MM.1S (cell line): ENCODE data around the gene CACNA1H.

Experiments used
- DNase-seq: peaks from one replicate; pipeline ENCODE4 v3.0.0-alpha.2; 2015
- H2AFZ ChIP-seq: fragments of 300-600 bp; sonication (generic); 2 replicates; pipeline ENCODE4 v1.6.0; 2016; ENCODE audit warnings: antibody characterized with exemption, low read length
- H3F3A ChIP-seq: fragments of 300-600 bp; sonication (generic); 2 replicates; pipeline ENCODE4 v1.6.1; 2016; ENCODE audit warnings: mild to moderate bottlenecking, antibody characterized with exemption, low read length, moderate library complexity, mixed read lengths; ENCODE audit not compliant: insufficient read depth
- H3K27ac ChIP-seq: fragments of 300-600 bp; sonication (generic); 2 replicates; pipeline ENCODE4 v1.5.1; 2016; ENCODE audit warnings: mild to moderate bottlenecking, low read length
- H3K27me3 ChIP-seq: fragments of 300-600 bp; sonication (generic); replicated peaks from 2 replicates; pipeline ENCODE4 v1.6.0; 2016; ENCODE audit warnings: low read length; ENCODE audit not compliant: insufficient read depth
- H3K36me3 ChIP-seq: fragments of 300-600 bp; sonication (generic); replicated peaks from 2 replicates; pipeline ENCODE4 v1.6.1; 2016; ENCODE audit warnings: mild to moderate bottlenecking, low read length, mixed read lengths; ENCODE audit not compliant: insufficient read depth
- H3K4me1 ChIP-seq: fragments of 300-600 bp; sonication (generic); 2 replicates; pipeline ENCODE4 v1.6.1; 2016; ENCODE audit warnings: low read length, mixed read lengths
- H3K4me2 ChIP-seq: fragments of 300-600 bp; sonication (generic); 2 replicates; pipeline ENCODE4 v1.6.0; 2016; ENCODE audit warnings: low read depth, low read length
- H3K4me3 ChIP-seq: fragments of 300-600 bp; sonication (generic); 2 replicates; pipeline ENCODE4 v1.5.1; 2016; ENCODE audit warnings: low read length, mixed read lengths
- H3K79me2 ChIP-seq: fragments of 300-600 bp; sonication (generic); 2 replicates; pipeline ENCODE4 v1.6.1; 2016; ENCODE audit warnings: mixed run types, low read length, mixed read lengths
- H3K9ac ChIP-seq: fragments of 300-600 bp; sonication (generic); 2 replicates; pipeline ENCODE4 v1.6.1; 2016; ENCODE audit warnings: low read length, mixed read lengths
- H3K9me2 ChIP-seq: fragments of 300-600 bp; sonication (generic); replicated peaks from 2 replicates; pipeline ENCODE4 v1.6.1; 2016; ENCODE audit warnings: mild to moderate bottlenecking, low read length, mixed read lengths; ENCODE audit not compliant: insufficient read depth
- H3K9me3 ChIP-seq: fragments of 300-600 bp; sonication (generic); replicated peaks from 2 replicates; pipeline ENCODE4 v1.6.1; 2016; ENCODE audit warnings: mild to moderate bottlenecking, low read length, mixed read lengths; ENCODE audit not compliant: insufficient read depth
- H4K20me1 ChIP-seq: fragments of 300-600 bp; sonication (generic); 2 replicates; pipeline ENCODE4 v1.6.1; 2016; ENCODE audit warnings: mild to moderate bottlenecking, low read length, moderate library complexity, mixed read lengths; ENCODE audit not compliant: insufficient read depth
- CTCF ChIP-seq: fragments of 300-600 bp; sonication (generic); IDR thresholded peaks from 2 replicates; pipeline ENCODE4 v1.5.1; 2016; ENCODE audit warnings: antibody characterized with exemption, low read length, mixed read lengths
- EZH2 ChIP-seq: fragments of 300-600 bp; sonication (generic); optimal IDR thresholded peaks from 2 replicates; pipeline ENCODE3; 2017; ENCODE audit warnings: low read depth, mild to moderate bottlenecking, antibody characterized with exemption, low read length, mixed read lengths
- EZH2phosphoT487 ChIP-seq: fragments of 300-600 bp; sonication (generic); IDR thresholded peaks from 2 replicates; pipeline ENCODE4 v1.6.1; 2018; ENCODE audit warnings: antibody characterized with exemption, low read length

CACNA1H gene

DNA sequence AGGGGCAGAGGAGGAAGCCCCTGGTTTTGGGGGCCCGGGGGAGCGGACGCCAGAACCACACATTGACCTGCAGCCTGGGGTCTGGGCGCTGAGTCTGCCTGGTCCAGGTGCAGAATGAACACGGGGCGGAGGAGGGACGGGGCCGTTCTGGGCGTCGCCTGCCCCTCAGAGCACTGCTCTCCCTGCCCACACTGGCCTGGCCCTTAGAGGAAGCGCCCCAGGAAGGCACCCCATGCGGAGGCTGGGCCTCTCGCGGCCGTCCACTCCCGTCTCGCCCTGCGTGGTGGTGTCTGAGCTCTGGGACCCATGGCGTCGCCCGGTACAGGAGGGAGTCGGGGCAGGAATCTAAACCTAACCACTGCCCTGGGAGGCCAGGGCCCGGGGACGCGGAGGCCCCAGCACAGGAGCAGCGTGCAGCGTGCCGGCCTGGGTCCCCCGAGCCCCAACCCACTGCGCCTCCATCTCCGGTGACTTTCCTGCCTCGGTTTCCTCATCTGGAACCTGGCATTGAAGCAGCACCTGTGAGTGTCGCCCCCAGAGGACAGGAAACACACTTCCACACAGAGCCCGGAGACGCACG lies 107.3 kb downstream of the CACNA1H start:
- H3F3A ChIP-seq: no peaks in the 10 kb centered on the region
- no peak overlapping the region for H3K9ac ChIP-seq
- H3K27me3 ChIP-seq: peaks cover 85% of the 10 kb centered on the region
- no peaks in the 10 kb centered on the region for H3K79me2 ChIP-seq
- H4K20me1 ChIP-seq: no peaks in the 10 kb centered on the region
- no peak overlapping the region for H3K27ac ChIP-seq
- no peak overlapping the region for H3K4me2 ChIP-seq
- H3K36me3 ChIP-seq: no peaks in the 10 kb centered on the region
- TF ChIP-seq EZH2: no peak
- TF ChIP-seq EZH2phosphoT487: no peak
- TF ChIP-seq CTCF: no peak
- H3K4me1 ChIP-seq: no peaks in the 10 kb centered on the region
- no peaks in the 10 kb centered on the region for H3K9me3 ChIP-seq
- no peak overlapping the region for H2AFZ ChIP-seq
- no peak overlapping the region for H3K4me3 ChIP-seq
- DNase-seq: no peak
- no peaks in the 10 kb centered on the region for H3K9me2 ChIP-seq

DNA sequence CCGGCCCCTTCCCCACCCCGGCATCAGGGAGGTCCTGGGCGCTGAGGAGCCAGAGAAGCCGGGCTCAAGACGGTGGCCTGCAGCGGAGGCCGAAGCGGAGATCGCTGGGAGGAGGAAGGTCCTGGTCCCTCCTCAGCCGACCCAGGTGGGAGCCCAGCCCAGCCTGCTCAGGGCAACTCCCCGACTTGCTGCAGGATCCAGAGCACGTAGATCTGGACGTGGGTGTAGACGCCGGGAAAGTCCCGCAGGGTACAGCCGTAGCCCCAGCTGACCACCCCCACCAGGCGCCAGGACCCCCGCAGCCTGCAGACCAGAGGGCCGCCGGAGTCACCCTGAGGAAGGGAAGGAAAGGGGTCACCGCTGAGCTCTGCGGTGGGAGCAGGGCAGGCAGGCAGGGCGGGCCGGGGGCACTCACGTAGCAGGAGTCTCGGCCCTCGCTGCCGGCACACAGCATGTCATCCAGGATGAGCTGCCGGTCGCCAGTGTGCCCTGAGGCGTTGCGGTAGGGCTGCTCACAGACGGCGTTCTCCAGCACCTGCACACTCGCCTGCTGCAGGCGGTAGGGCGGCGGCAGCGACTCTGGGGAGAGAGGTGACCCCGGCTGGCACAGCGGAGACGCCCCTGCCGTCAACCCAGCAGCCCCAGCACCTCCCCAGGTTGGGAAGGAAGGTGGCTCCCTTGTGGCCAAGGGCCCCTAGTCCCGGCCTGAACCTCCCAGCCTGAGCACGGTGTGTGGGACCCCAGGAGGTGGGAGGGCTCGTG lies 108.4 kb downstream of the CACNA1H start:
- Histone ChIP-seq H3K4me3 (no peak overlapping the region), H3K4me2 (no peak overlapping the region), H3K9ac (no peak overlapping the region), H2AFZ (no peak overlapping the region), H3K9me3 (no peaks in the 10 kb centered on the region), H3K27ac (no peak overlapping the region), H3K4me1 (no peaks in the 10 kb centered on the region), H3F3A (no peaks in the 10 kb centered on the region), H3K9me2 (no peaks in the 10 kb centered on the region), H3K27me3 (peaks cover 89% of the 10 kb centered on the region), H3K79me2 (no peaks in the 10 kb centered on the region), H4K20me1 (no peaks in the 10 kb centered on the region), H3K36me3 (no peaks in the 10 kb centered on the region)
- peak; percentile 27 for DNase-seq
- no peak for TF ChIP-seq EZH2phosphoT487
- TF ChIP-seq CTCF: no peak
- TF ChIP-seq EZH2: no peak

- no peak for DNase-seq
- Histone ChIP-seq H3K9ac (no peak overlapping the region), H3K4me3 (no peak overlapping the region), H3K4me1 (no peaks in the 10 kb centered on the region), H3K79me2 (no peaks in the 10 kb centered on the region), H3F3A (no peaks in the 10 kb centered on the region), H3K27me3 (peaks cover 89% of the 10 kb centered on the region), H2AFZ (no peak overlapping the region), H3K9me2 (no peaks in the 10 kb centered on the region), H3K9me3 (no peaks in the 10 kb centered on the region), H4K20me1 (no peaks in the 10 kb centered on the region), H3K27ac (no peak overlapping the region), H3K36me3 (no peaks in the 10 kb centered on the region), H3K4me2 (no peak overlapping the region)
- TF ChIP-seq EZH2phosphoT487 (0 out of 2 replicates have a peak, but pooled peaks have one; percentile 35), EZH2 (no peak), CTCF (no peak)
These were observed 109.4 kb downstream of the CACNA1H start for GRCh38 chr16:1262210-1262845.
